Muscle layer of colon (tissue), 2 donors: ENCODE data around the gene ACTG1.

Source experiments
- H3K27ac ChIP-seq: one replicate; pipeline ENCODE4 v1.7.0; 2013; ENCODE audit warnings: low read depth, mild to moderate bottlenecking, low read length, moderate library complexity
- H3K27me3 ChIP-seq, 2 donors: one replicate each; pipeline ENCODE4 v1.7.0; 2013; ENCODE audit warnings: low read length in 2 of 2, mild to moderate bottlenecking in 2 of 2; ENCODE audit not compliant: insufficient read depth in 2 of 2, control insufficient read depth in 1 of 2
- H3K36me3 ChIP-seq: one replicate; pipeline ENCODE4 v1.7.0; 2013; ENCODE audit warnings: mild to moderate bottlenecking, low read length; ENCODE audit not compliant: insufficient read depth
- H3K4me1 ChIP-seq: one replicate; pipeline ENCODE4 v1.7.0; 2013; ENCODE audit warnings: mild to moderate bottlenecking, low read length; ENCODE audit not compliant: insufficient read depth
- H3K4me3 ChIP-seq, 2 donors: one replicate each; pipeline ENCODE4 v1.7.0; 2013; ENCODE audit warnings: low read length in 2 of 2, low read depth in 1 of 2, mild to moderate bottlenecking in 1 of 2, moderate library complexity in 1 of 2
- H3K9ac ChIP-seq: one replicate; pipeline ENCODE4 v1.7.0; 2013; ENCODE audit warnings: low read length
- H3K9me3 ChIP-seq: one replicate; pipeline ENCODE4 v1.7.0; 2013; ENCODE audit warnings: mild to moderate bottlenecking, low read length
- donor health status: abdominal sarcoma.
- donor health status: Adenocarcinoma of cecum.

Gene ACTG1

DNA sequence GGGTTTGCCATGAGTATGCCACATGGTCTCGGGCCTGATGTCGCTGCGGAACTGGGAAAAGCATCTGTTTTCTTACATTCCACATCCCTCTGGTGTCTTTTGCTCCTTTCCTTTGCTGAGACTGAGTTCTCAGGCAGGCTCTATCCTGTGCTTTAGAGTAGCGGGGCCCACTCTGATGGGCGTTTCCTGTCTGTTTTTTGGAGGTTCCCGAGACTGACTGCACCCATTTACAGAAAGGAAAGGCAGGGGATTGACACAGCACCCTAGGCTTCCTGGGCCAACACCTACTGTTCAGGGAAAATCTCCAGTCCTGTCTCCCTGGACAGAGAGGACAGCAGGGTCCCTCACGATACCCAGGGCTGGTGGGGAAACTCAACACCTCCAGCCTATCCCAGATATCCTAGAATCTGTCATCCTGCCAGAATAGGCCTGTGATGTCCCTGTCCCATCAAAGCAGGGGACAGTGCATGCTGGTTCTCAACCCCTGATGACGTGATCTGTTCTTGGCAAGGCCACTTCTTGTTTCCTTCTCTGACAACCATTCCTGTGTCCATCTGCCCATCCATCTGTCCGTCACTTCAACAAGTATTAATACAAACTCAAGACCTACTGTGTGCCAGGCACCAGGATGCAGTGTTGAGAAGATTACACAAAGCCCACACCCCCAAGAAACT, 42.2 kb downstream of the ACTG1 start:
- no peak overlapping the region for H3K27ac ChIP-seq
- peaks cover 4% of the 10 kb centered on the region for H3K4me1 ChIP-seq
- H3K27me3 ChIP-seq, result no peaks in the 10 kb centered on the region
- H3K9ac ChIP-seq, result no peak overlapping the region
- H3K9me3 ChIP-seq, result no peaks in the 10 kb centered on the region
- H3K36me3 ChIP-seq, result no peaks in the 10 kb centered on the region
- no peak overlapping the region for H3K4me3 ChIP-seq

DNA sequence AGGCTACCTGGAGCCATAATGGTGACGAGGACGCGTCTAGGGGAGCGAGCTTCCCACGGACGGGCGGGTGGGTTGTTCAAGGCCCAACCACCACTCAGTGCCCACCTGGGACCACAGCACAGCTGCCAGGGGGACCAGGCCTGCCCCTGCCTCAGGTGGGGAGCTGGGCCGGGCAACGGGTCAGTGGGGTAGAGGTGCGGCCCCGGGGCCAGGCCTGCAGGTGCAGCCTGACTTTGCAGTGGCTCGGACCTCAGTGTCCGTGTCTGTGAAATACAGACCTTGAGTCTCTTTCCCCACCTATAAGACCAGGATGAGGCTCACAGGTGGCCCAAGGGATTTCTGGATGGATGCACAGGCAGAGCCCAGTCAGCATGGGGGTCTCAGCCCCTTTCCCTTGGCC, 43.3 kb downstream of the ACTG1 start:
- no peak overlapping the region for H3K9ac ChIP-seq
- H3K27ac ChIP-seq, result no peak overlapping the region
- H3K9me3 ChIP-seq, result no peaks in the 10 kb centered on the region
- no peaks in the 10 kb centered on the region for H3K36me3 ChIP-seq
- H3K4me1 ChIP-seq, result peaks cover 4% of the 10 kb centered on the region
- H3K27me3 ChIP-seq, result no peaks in the 10 kb centered on the region
- no peak overlapping the region for H3K4me3 ChIP-seq

DNA sequence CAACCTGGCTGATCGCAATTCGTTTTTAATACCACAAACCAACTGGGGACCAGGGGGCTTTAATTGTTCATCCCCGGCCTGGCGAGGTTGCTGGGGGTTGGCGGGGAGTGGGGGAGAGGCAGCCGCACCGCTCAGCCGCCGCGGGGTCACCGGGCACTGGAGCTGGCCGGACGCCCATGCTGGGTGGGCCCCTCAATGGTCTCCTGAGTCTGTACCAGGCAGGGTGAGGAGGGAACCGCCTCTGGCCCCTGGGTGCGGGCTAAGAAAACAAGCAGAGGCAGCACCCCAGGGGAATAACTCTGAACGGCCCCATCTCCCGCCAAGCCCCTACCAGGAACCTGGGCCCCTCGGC, 43.9 kb downstream of the ACTG1 start:
- Histone ChIP-seq H3K9ac (no peak overlapping the region), H3K27ac (no peak overlapping the region), H3K36me3 (no peaks in the 10 kb centered on the region), H3K27me3 (no peaks in the 10 kb centered on the region), H3K4me3 (no peak overlapping the region), H3K4me1 (peaks cover 4% of the 10 kb centered on the region), H3K9me3 (no peaks in the 10 kb centered on the region)

DNA sequence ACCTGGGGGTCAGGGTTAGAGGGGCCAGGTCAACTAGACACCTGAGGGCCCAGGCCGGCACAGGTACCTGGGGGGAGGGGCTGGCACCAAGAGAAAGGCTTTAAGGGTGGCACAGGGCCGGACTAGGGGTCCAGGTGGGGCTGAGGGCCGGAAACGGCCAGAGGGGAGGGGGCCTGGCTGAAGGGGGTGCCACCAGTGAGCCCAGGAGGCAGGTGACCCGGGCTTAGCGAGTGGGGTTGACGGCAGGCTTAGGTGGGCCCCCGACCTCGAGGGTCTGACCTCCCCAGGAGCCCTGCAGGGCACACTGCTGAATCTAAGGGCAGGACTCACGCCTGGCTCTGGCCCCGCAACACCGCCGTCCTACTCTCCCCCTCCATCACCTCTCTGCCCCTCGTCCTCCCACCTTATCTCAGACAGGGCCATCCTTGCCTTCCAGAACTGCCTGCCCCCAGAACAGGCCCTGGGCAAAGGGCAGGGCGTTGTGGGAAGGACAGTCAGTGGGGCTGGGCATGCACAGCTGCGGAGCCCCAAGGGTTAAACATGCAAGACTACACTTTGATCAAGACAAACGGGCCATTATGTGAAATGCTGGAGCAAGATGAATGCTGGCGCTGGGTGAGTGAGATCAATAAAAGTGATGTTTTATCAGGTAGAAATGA, 44.4 kb downstream of the ACTG1 start:
- H3K4me3 ChIP-seq, result no peak overlapping the region
- H3K9ac ChIP-seq, result no peak overlapping the region
- H3K27me3 ChIP-seq, result no peaks in the 10 kb centered on the region
- H3K36me3 ChIP-seq, result no peaks in the 10 kb centered on the region
- no peak overlapping the region for H3K27ac ChIP-seq
- no peaks in the 10 kb centered on the region for H3K9me3 ChIP-seq
- peaks cover 4% of the 10 kb centered on the region for H3K4me1 ChIP-seq

DNA sequence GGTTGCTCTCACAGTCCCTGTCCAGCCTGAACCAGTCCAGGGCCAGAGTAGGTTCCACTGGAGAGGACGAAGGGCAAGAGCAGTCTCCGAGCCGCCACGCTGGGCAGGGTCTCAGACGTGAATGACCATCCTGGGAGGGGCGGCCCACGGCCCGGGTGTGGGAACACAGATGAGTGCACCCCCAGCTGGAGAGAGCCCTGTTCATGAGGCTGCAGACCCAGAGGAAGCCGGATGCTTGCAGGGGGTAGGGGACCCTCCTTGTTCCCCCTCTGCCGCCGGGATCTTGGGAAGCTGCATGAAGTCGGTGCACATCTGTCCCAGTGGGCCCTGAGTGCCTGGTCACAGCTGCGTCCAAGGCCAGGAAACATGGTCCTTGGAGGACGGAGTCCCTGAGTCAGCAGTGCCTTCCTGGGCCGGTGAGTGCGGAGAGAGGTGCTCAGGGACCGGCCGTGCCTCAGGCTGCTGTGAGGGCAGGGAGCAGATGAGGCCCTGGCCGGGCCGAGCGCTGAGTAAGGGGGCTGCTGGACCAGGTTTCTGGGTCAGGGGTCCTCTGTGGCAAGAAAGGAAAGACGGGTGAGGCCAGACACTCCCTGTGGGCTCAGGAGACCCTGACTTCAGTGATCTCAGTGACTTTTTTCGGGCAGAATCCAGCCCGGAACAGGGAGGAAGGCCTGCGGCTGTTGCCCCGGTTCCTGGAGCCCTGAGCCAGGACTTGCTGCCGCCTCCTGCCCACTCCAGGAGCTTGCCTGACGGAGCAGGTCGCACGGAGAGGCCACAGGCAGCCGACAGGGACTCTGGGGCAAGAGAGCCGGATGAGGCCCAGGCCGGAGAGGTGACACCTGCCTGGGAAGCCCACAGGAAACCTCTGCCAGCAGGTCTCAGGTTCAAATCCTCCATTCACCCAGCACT, 45.8 kb downstream of the ACTG1 start:
- H3K9ac ChIP-seq, result no peak overlapping the region
- H3K27ac ChIP-seq, result no peak overlapping the region
- peaks cover 4% of the 10 kb centered on the region for H3K4me1 ChIP-seq
- no peaks in the 10 kb centered on the region for H3K27me3 ChIP-seq
- H3K4me3 ChIP-seq, result no peak overlapping the region
- H3K9me3 ChIP-seq, result no peaks in the 10 kb centered on the region
- no peaks in the 10 kb centered on the region for H3K36me3 ChIP-seq

DNA sequence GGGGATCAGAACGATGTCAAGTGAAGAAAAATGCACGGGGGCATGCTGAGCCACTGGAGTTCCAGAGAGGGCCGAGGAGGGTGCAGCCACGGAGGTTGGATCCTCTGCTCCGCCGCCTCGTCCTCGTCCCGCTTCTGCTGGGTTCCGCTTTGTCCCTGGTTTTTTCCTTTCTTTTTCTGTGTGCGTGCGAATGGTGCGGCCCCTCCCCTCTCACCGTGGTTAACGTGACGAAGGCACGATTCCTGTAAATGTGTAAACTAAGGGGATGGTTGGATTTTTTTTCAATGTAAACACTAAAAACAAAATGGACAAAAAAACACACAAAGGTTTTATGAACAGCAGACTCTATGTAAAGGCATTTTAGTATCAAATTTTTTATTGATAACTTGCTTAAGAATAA, 46.7 kb downstream of the ACTG1 start:
- no peaks in the 10 kb centered on the region for H3K36me3 ChIP-seq
- H3K9ac ChIP-seq, result no peak overlapping the region
- no peak overlapping the region for H3K4me3 ChIP-seq
- H3K4me1 ChIP-seq, result no peaks in the 10 kb centered on the region
- no peaks in the 10 kb centered on the region for H3K9me3 ChIP-seq
- no peaks in the 10 kb centered on the region for H3K27me3 ChIP-seq
- no peak overlapping the region for H3K27ac ChIP-seq

DNA sequence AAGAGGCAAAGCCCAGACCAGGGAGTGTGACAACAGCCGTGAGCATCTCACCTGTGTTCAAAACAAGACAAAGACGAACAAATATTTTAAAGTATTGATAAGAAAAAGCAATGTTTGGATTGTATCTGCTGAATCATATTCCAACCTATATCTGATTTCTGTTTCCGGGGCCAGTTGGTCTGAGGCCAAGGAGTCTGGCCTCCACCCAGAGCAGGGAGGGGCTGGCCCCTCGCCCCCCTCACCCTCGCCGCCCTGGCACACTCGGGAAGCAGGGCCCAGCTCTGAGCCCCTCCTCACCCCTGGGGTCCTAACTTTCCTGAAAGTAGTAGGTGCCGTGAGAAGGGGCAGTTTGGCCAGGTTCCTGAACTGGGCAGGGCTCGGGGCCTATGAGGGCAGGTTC, 48.0 kb downstream of the ACTG1 start:
- Histone ChIP-seq H3K27me3 (no peaks in the 10 kb centered on the region), H3K4me1 (no peaks in the 10 kb centered on the region), H3K27ac (no peak overlapping the region), H3K9me3 (no peaks in the 10 kb centered on the region), H3K9ac (no peak overlapping the region), H3K36me3 (no peaks in the 10 kb centered on the region), H3K4me3 (no peak overlapping the region)

DNA sequence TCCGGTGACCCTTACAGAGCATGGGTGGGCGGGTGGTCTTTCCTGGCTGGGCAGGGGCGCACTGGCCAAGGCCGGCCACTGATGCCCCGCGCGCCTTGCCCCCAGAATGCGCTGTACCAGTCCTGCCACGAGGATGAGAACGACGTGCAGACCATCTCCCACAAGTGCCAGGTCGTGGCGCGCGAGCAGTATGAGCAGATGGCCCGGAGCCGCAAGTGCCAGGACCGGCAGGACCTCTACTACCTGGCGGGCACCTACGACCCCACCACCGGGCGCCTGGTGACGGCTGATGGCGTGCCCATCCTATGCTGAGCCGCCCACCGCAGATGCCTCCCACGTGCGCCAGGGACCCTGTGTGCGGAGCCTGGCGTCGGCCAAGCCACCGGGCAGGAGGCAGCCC, 49.1 kb downstream of the ACTG1 start:
- no peak overlapping the region for H3K27ac ChIP-seq
- no peaks in the 10 kb centered on the region for H3K36me3 ChIP-seq
- H3K4me1 ChIP-seq, result no peaks in the 10 kb centered on the region
- no peaks in the 10 kb centered on the region for H3K9me3 ChIP-seq
- H3K9ac ChIP-seq, result no peak overlapping the region
- H3K27me3 ChIP-seq, result no peaks in the 10 kb centered on the region
- H3K4me3 ChIP-seq, result no peak overlapping the region

DNA sequence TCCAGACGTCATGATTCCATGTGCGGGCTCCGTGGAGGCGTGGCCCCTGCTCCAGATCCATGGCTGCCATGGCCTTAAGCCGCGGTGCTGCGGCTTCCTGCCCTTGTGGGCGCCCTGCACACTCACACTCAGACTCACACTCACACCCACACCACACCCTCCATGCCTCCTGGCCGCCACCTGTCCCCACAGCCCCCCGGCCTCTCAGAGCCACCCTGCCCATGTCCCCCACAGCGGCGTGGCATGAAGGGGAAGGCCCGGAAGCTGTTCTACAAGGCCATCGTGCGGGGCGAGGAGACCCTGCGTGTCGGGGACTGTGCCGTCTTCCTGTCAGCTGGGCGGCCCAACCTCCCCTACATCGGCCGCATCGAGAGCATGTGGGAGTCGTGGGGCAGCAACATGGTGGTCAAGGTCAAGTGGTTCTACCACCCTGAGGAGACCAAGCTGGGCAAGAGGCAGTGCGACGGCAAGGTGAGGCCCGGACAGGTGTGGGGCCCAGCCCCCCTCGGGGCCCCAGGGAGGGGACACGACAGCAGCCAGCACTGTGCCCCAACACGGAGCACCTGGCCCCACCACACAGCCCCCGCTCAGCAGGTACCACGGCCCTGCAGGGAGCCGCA, 50.0 kb downstream of the ACTG1 start:
- Histone ChIP-seq H3K36me3 (no peaks in the 10 kb centered on the region), H3K27ac (no peak overlapping the region), H3K4me1 (no peaks in the 10 kb centered on the region), H3K9me3 (no peaks in the 10 kb centered on the region), H3K4me3 (no peak overlapping the region), H3K9ac (no peak overlapping the region), H3K27me3 (no peaks in the 10 kb centered on the region)

DNA sequence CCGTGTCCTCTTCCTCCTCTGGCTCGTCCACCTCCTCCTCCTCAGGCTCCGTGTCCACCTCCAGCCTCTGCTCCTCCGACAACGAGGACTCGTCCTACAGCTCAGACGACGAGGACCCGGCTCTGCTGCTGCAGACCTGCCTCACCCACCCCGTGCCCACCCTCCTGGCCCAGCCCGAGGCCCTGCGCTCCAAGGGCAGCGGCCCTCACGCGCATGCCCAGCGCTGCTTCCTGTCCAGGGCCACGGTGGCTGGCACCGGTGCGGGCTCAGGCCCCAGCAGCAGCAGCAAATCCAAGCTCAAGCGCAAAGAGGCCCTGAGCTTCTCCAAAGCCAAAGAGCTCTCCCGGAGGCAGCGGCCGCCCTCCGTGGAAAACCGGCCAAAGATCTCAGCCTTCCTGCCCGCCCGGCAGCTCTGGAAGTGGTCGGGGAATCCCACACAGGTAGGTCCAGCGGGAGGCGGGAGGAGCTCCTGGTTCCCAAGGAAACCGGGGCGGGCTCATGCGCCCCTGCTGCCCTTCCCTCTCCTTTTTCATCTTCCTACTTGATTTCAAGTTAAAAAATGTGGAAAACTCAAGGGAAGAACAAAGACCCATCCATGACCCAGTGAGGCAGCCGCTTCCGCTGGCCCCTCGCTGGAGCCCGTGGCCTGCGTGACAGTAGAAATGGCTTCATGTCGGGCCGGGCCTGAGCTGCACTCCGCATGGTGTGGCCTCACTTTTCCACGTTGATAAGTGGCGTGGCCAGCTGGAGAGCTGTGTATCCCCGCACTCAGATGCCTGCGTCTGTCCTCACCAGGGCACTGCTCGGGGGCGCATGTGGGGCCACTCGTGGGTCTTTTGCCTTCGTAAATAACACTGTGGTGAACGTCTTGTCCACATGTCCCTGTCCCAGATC, 50.7 kb downstream of the ACTG1 start:
- Histone ChIP-seq H3K9me3 (no peaks in the 10 kb centered on the region), H3K4me1 (no peaks in the 10 kb centered on the region), H3K27me3 (no peaks in the 10 kb centered on the region), H3K27ac (no peak overlapping the region), H3K4me3 (no peak overlapping the region), H3K9ac (no peak overlapping the region), H3K36me3 (no peaks in the 10 kb centered on the region)
